Fibroblast of pulmonary artery (primary cell): ENCODE data around the gene USH1G.

Experiments used
- DNase-seq: peaks from one replicate; pipeline ENCODE4 v3.0.0-alpha.2; 2010; ENCODE audit warnings: low read depth
- H3K4me3 ChIP-seq: replicated peaks from 2 replicates; pipeline ENCODE4 v1.5.1; 2011; ENCODE audit warnings: low read depth, mild to moderate bottlenecking, control low read depth, low read length, moderate library complexity
- TF ChIP-seq, protein P1 (sequence below): IDR thresholded peaks from 2 replicates; pipeline ENCODE4 v1.5.1; 2011; ENCODE audit warnings: mild to moderate bottlenecking, control low read depth, low read length, inconsistent platforms; ENCODE audit errors: missing control alignments

USH1G gene

GRCh38 chr17:74946641-74947040 lies 23.6 kb upstream of the USH1G start:
- no peak overlapping the region for H3K4me3 ChIP-seq
- TF ChIP-seq, protein P1, sequence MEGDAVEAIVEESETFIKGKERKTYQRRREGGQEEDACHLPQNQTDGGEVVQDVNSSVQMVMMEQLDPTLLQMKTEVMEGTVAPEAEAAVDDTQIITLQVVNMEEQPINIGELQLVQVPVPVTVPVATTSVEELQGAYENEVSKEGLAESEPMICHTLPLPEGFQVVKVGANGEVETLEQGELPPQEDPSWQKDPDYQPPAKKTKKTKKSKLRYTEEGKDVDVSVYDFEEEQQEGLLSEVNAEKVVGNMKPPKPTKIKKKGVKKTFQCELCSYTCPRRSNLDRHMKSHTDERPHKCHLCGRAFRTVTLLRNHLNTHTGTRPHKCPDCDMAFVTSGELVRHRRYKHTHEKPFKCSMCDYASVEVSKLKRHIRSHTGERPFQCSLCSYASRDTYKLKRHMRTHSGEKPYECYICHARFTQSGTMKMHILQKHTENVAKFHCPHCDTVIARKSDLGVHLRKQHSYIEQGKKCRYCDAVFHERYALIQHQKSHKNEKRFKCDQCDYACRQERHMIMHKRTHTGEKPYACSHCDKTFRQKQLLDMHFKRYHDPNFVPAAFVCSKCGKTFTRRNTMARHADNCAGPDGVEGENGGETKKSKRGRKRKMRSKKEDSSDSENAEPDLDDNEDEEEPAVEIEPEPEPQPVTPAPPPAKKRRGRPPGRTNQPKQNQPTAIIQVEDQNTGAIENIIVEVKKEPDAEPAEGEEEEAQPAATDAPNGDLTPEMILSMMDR, result no peak
- no peak for DNase-seq

DNA sequence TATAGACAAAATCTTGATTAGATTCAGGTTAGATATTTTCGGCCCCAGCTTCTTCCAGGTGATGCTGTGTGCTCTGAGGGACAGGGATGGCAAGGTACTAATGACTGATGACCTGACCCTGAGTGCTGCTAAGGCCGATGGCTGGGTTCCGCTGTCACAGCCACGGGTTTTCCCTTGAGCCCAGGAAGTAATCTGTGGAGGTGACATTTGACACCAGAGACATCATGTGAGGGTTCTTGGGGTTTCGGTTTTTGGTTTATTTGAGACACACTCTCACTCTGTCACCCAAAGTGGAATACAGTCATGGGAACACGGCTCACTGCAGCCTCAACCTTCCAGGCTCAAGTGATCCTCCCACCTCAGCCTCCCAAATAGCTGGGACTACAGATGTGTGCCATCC lies 22.5 kb upstream of the USH1G start:
- no peak overlapping the region for H3K4me3 ChIP-seq
- no peak for DNase-seq
- TF ChIP-seq, protein P1, result no peak

- TF ChIP-seq, protein P1, result no peak
- no peak overlapping the region for H3K4me3 ChIP-seq
- no peak for DNase-seq
Measured at GRCh38 chr17:74943808-74944522, 20.9 kb upstream of the USH1G start.

DNA sequence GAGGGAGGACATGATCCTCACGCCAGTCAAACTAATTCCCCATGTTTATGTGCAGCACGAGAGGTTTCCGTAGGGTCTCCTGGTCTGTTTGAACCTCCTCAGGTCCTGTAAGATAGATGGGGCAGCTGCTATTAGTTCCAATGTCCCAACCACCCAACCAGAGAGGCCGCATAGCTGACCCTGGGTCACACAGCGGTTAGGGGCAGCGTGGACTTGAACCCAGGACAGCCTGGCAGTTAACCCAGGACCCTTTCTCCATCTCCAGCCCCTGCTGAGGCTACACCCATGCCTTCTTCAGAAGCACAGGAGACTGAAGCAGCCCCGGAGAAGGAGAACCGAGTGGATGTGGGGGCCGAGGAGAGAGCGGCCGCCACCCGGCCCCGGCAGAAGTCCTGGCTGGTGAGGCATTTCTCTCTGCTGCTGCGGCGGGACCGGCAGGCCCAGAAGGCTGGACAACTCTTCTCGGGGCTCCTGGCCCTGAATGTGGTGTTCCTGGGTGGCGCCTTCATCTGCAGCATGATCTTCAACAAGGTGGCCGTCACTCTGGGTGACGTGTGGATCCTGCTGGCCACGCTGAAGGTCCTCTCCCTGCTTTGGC lies 18.2 kb upstream of the USH1G start:
- no peak for DNase-seq
- TF ChIP-seq, protein P1, result no peak
- no peak overlapping the region for H3K4me3 ChIP-seq

DNA sequence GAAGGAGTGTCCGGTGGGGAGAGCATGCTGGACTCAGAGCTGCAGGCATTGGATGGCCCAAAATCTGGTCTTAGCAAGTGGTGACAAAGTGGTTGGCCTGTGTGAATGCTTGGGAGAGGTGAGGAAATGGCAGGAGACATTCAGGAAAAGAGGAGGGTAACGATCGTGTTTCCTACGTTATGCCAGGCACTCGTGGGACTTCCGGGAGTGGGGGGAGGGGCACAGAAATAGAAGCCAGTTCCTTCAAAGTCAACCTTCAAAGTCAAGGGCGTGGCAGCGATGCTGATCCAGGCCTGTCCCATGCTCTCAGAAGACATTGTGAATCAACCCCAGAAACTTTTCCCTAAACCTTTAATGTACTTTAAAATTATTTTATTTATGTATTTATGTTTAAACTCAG lies 16.5 kb upstream of the USH1G start:
- no peak for DNase-seq
- no peak overlapping the region for H3K4me3 ChIP-seq
- TF ChIP-seq, protein P1, result no peak

GRCh38 chr17:74938194-74938950 lies 15.3 kb upstream of the USH1G start:
- TF ChIP-seq, protein P1, result no peak
- H3K4me3 ChIP-seq, result no peak overlapping the region
- DNase-seq, result no peak
